AG04450 (cell line): ENCODE results near the gene MORC3. TPM values are rescaled to one million over a fixed set of nuclear protein-coding genes. Genes with fewer than 3 reads are reported as not detected.

Experiments used
- CTCF ChIA-PET: fragments of 300-600, 350-600 bp; formaldehyde crosslinking; extraction: SDS; loops from one replicate; lab custom pipeline; 2022; ENCODE audit warnings: antibody characterized with exemption, inconsistent platforms; lab: Charles Lee
- POLR2A ChIA-PET: fragments of 350-600 bp; formaldehyde crosslinking; extraction: SDS; loops from one replicate; lab custom pipeline; 2021; ENCODE audit warnings: antibody characterized with exemption, inconsistent platforms; lab: Yijun Ruan, JAX
- DNase-seq: peaks from one replicate; pipeline ENCODE4 v3.0.0-alpha.2; 2011; ENCODE audit warnings: low read depth, low spot score
- H3K27ac ChIP-seq: one replicate; pipeline ENCODE4 v1.5.1; 2012; ENCODE audit warnings: low read depth, low read length, control low read depth
- H3K27me3 ChIP-seq: one replicate; pipeline ENCODE4 v1.6.0; 2012; ENCODE audit warnings: low read length; ENCODE audit not compliant: control insufficient read depth, insufficient read depth
- H3K4me3 ChIP-seq: 2 replicates; pipeline ENCODE4 v1.5.1; 2011; ENCODE audit warnings: mild to moderate bottlenecking, low read depth, low read length, control low read depth
- H3K9me3 ChIP-seq: 2 replicates; pipeline ENCODE4 v1.5.1; 2012; ENCODE audit warnings: low read length; ENCODE audit not compliant: control insufficient read depth, insufficient read depth
- CTCF ChIP-seq: IDR thresholded peaks from 2 replicates; pipeline ENCODE4 v1.5.1; 2011; ENCODE audit warnings: low read depth, low read length, control low read depth, inconsistent platforms
- polyA plus RNA-seq: library from polyadenylated mRNA; depleted of rRNA; stranded (reverse); fragments of >200 nt; gene quantifications from 2 replicates; pipeline ENCODE4 v1.2.3, GENCODE V29; 2011

The MORC3 gene
- polyA plus RNA-seq, 1 experiment = 31.6 TPM

GRCh38 chr21:36288651-36289243 lies 31.2 kb upstream of the MORC3 start:
- no peak for DNase-seq
- Histone ChIP-seq H3K27ac (peak overlapping the region; percentile 84), H3K4me3 (peak overlapping the region; percentile 44), H3K27me3 (no peaks in the 10 kb centered on the region), H3K9me3 (peaks cover 14% of the 10 kb centered on the region)
- POLR2A ChIA-PET = interaction anchor here (0.7 to 1.9 kb wide), 2 partner anchors 32 to 620 kb away, joined by 4 to 15 read pairs; partner anchors contain the start of gene MORC3
- CTCF ChIA-PET = interaction anchor here (0.5 to 2.1 kb wide), 2 partner anchors 15 to 29 kb away, joined by 7 read pairs; no protein-coding TSS in a partner anchor
- TF ChIP-seq CTCF = no peak

DNA sequence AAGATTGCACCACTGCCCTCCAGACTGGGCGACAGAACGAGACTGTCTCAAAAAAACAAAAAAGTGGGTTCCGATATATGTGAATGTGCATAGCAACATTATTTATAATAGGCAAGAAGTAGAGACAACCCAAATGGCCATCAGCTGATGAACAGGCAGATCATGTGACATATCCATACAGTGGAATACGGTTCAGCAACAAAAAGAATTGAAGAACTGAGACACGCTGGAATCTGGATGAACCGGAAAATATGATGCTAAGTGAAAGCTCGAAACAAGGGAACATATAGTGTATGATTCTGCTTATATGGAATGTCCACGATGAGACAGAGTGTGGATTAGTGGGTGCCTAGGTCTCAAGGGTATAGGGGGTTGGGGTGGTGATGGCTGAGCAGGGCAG lies 28.5 kb upstream of the MORC3 start:
- CTCF ChIA-PET = no interaction called here
- Histone ChIP-seq H3K27me3 (no peaks in the 10 kb centered on the region), H3K27ac (no peak overlapping the region), H3K4me3 (no peak overlapping the region), H3K9me3 (peaks cover 14% of the 10 kb centered on the region)
- DNase-seq = no peak
- TF ChIP-seq CTCF = no peak
- POLR2A ChIA-PET = no interaction called here

- Histone ChIP-seq H3K27ac (no peak overlapping the region), H3K9me3 (no peaks in the 10 kb centered on the region), H3K27me3 (no peaks in the 10 kb centered on the region), H3K4me3 (no peak overlapping the region)
- POLR2A ChIA-PET = interaction anchor here (0.7 kb wide), 1 partner anchor 22 kb away, joined by 3 read pairs; the partner anchor contains the start of gene MORC3
- DNase-seq = no peak
- CTCF ChIA-PET = interaction anchor here (0.6 kb wide), 1 partner anchor 22 kb away, joined by 3 read pairs; the partner anchor contains the start of gene MORC3
- no peak for TF ChIP-seq CTCF
Observed at GRCh38 chr21:36297406-36297937, 22.5 kb upstream of the MORC3 start.

DNA sequence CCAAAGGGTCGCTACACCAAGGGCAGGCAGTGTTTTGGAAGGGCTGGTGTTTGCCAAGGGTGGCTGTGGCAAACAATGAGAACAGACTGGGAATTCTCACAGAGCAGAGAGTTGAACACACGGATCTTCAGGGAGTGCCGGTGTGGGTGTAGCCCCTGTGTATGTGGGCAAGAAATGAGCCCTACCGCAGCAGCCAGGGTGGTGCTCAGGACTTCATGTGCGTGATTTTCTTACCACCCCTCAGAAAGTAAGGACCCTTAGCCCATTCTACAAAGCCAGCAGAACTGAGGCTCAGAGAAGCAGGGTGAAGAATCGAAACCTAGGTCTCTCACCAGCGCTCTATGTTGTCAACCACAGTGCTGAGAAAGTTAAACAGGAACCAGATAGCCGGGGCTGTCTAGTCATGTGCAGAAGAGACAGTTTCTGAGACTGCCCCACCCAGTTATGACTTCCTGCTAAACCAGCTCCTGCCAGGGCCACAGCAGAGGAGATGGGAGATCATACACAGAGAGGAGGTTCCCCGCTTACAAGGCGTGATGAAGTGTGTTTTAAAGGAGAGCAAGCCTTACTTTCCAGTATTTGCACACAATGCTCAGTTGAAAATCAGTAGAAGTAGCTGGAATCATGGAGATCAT lies 21.9 kb upstream of the MORC3 start:
- DNase-seq = no peak
- H3K9me3 ChIP-seq = no peaks in the 10 kb centered on the region
- TF ChIP-seq CTCF = no peak
- ChIA-PET POLR2A (interaction anchor here (1.2 kb wide), 1 partner anchor 8 kb away, joined by 3 read pairs; no protein-coding TSS in a partner anchor), CTCF (interaction anchor here (0.6 kb wide), 1 partner anchor 22 kb away, joined by 3 read pairs; the partner anchor contains the start of gene MORC3)
- H3K27ac ChIP-seq = no peak overlapping the region
- H3K27me3 ChIP-seq = no peaks in the 10 kb centered on the region
- no peak overlapping the region for H3K4me3 ChIP-seq
